H1 (cell line): Measurements from ENCODE around the gene ANKRD27. TPM values are rescaled to one million over a fixed set of nuclear protein-coding genes. Genes with fewer than 3 reads are reported as not detected.

ENCODE experiments used
- CTCF ChIA-PET: fragments of 300-600 bp; sonication (Branson Sonifier 250); formaldehyde crosslinking; loops from one replicate; lab custom pipeline; 2021; ENCODE audit not compliant: partially characterized antibody; lab: Charles Lee
- POLR2A ChIA-PET: fragments of 300-600 bp; sonication (Branson Sonifier 250); formaldehyde crosslinking; loops from one replicate; lab custom pipeline; 2021; ENCODE audit warnings: inconsistent platforms; ENCODE audit not compliant: partially characterized antibody; lab: Charles Lee
- DNase-seq, 2 experiments: peaks; one replicate each; pipeline versions ENCODE4 v3.0.0 to v3.0.0-alpha.2; 2010 to 2022; ENCODE audit warnings: low spot score in 2 of 2, low read depth in 1 of 2, mixed read lengths in 1 of 2
- FAIRE-seq: peaks from 2 replicates; lab custom pipeline; 2011; peaks lifted over from hg19 to GRCh38; lab: Jason Lieb, UNC
- H2AFZ ChIP-seq: 2 replicates; pipeline ENCODE4 v1.8.1; 2012; ENCODE audit warnings: low read length, inconsistent platforms
- H2AK5ac ChIP-seq: 2 replicates; pipeline ENCODE4 v1.6.1; 2013; ENCODE audit warnings: low read depth, low read length
- H2BK120ac ChIP-seq: replicated peaks from 2 replicates; pipeline ENCODE3; 2013; ENCODE audit warnings: low read depth, low read length, inconsistent platforms
- H2BK12ac ChIP-seq: 2 replicates; pipeline ENCODE4 v1.6.1; 2013; ENCODE audit warnings: low read depth, low read length
- H2BK15ac ChIP-seq: 2 replicates; pipeline ENCODE4 v1.6.1; 2013; ENCODE audit warnings: low read length
- H2BK20ac ChIP-seq: 2 replicates; pipeline ENCODE4 v1.6.1; 2013; ENCODE audit warnings: low read length
- H2BK5ac ChIP-seq: 2 replicates; pipeline ENCODE4 v1.6.1; 2013; ENCODE audit warnings: low read depth, low read length
- H3K14ac ChIP-seq: 2 replicates; pipeline ENCODE4 v1.6.1; 2013; ENCODE audit warnings: inconsistent platforms; ENCODE audit not compliant: insufficient read length
- H3K18ac ChIP-seq: 2 replicates; pipeline ENCODE4 v1.6.1; 2013; ENCODE audit warnings: low read length; ENCODE audit errors: extremely low read depth
- H3K23ac ChIP-seq: 2 replicates; pipeline ENCODE4 v1.6.1; 2013; ENCODE audit warnings: inconsistent platforms; ENCODE audit not compliant: insufficient read length
- H3K23me2 ChIP-seq: 2 replicates; pipeline ENCODE4 v1.6.1; 2013; ENCODE audit warnings: low read depth, low read length
- H3K27ac ChIP-seq: 2 replicates; pipeline ENCODE4 v1.6.1; 2011; ENCODE audit warnings: low read depth, low read length, inconsistent platforms
- H3K27me3 ChIP-seq, 4 experiments: replicated peaks in 1 of 4; 1 replicate in 1 of 4; 2 replicates in 3 of 4; pipeline versions ENCODE4 v1.6.1 to v1.8.1; 2011 to 2013; ENCODE audit warnings: low read length in 3 of 4, mild to moderate bottlenecking in 3 of 4, inconsistent platforms in 2 of 4, mixed read lengths in 2 of 4, moderate library complexity in 1 of 4; ENCODE audit not compliant: control insufficient read depth in 3 of 4, insufficient read depth in 3 of 4; ENCODE audit errors: extremely low read depth in 1 of 4
- H3K36me3 ChIP-seq, 4 experiments: 2 replicates each; pipeline versions ENCODE4 v1.6.1 to v1.8.1; 2011 to 2013; ENCODE audit warnings: mild to moderate bottlenecking in 4 of 4, low read length in 3 of 4, moderate library complexity in 2 of 4, control low read depth in 1 of 4, inconsistent platforms in 1 of 4; ENCODE audit not compliant: insufficient read depth in 4 of 4, control insufficient read depth in 2 of 4
- H3K4ac ChIP-seq: replicated peaks from 2 replicates; pipeline ENCODE3; 2013; ENCODE audit warnings: low read length, low read depth, mixed read lengths, inconsistent platforms; ENCODE audit not compliant: insufficient read length
- H3K4me1 ChIP-seq, 4 experiments: replicated peaks in 1 of 4; 1 replicate in 1 of 4; 2 replicates in 3 of 4; pipeline versions ENCODE4 v1.6.1 to v1.8.1; 2011 to 2013; ENCODE audit warnings: low read length in 3 of 4, inconsistent platforms in 2 of 4, mixed read lengths in 1 of 4; ENCODE audit not compliant: insufficient read depth in 4 of 4, control insufficient read depth in 3 of 4
- H3K4me2 ChIP-seq, 2 experiments: 2 replicates each; pipeline versions ENCODE4 v1.6.1 to v1.8.1; 2011 to 2013; ENCODE audit warnings: low read depth in 2 of 2, low read length in 2 of 2, control low read depth in 1 of 2, inconsistent platforms in 1 of 2, mild to moderate bottlenecking in 1 of 2; ENCODE audit not compliant: insufficient read depth in 1 of 2
- H3K4me3 ChIP-seq, 4 experiments: fragments of 200-600, 300-600 bp in 1 of 4; sonication (generic), shearing (Covaris generic), sonication (Bioruptor Twin) in 1 of 4; 2 replicates each; pipeline versions ENCODE4 v1.5.1 to v1.8.1; 2011 to 2016; ENCODE audit warnings: low read length in 4 of 4, low read depth in 3 of 4, control low read depth in 2 of 4, inconsistent platforms in 2 of 4, mild to moderate bottlenecking in 2 of 4, mixed read lengths in 1 of 4, moderate library complexity in 1 of 4; ENCODE audit not compliant: insufficient read depth in 2 of 4; ENCODE audit errors: extremely low read depth in 1 of 4
- H3K56ac ChIP-seq: replicated peaks from 2 replicates; pipeline ENCODE3; 2013; ENCODE audit warnings: low read depth, mild to moderate bottlenecking, mixed read lengths, low read length, inconsistent platforms; ENCODE audit not compliant: insufficient read length
- H3K79me1 ChIP-seq: 2 replicates; pipeline ENCODE4 v1.6.1; 2013; ENCODE audit warnings: low read depth, low read length, control low read depth
- H3K79me2 ChIP-seq, 2 experiments: 2 replicates each; pipeline versions ENCODE4 v1.6.1 to v1.8.1; 2012 to 2013; ENCODE audit warnings: low read length in 2 of 2, mild to moderate bottlenecking in 2 of 2, inconsistent platforms in 1 of 2; ENCODE audit not compliant: insufficient read depth in 2 of 2, control insufficient read depth in 1 of 2
- H3K9ac ChIP-seq, 4 experiments: replicated peaks in 1 of 4; 1 replicate in 1 of 4; 2 replicates in 3 of 4; pipeline versions ENCODE4 v1.6.1 to v1.8.1; 2011 to 2013; ENCODE audit warnings: low read depth in 3 of 4, low read length in 3 of 4, control low read depth in 2 of 4, mild to moderate bottlenecking in 2 of 4, moderate library complexity in 2 of 4, inconsistent platforms in 1 of 4; ENCODE audit errors: extremely low read depth in 1 of 4
- H3K9me3 ChIP-seq, 2 experiments: 2 replicates each; pipeline versions ENCODE4 v1.6.1 to v1.8.1; 2012 to 2013; ENCODE audit warnings: mild to moderate bottlenecking in 2 of 2, moderate library complexity in 2 of 2, control low read depth in 1 of 2, inconsistent platforms in 1 of 2, low read depth in 1 of 2, low read length in 1 of 2, mixed read lengths in 1 of 2; ENCODE audit not compliant: insufficient read depth in 2 of 2
- H4K20me1 ChIP-seq, 2 experiments: replicated peaks in 1 of 2; 2 replicates each; pipeline versions ENCODE3 to v1.8.1; 2011 to 2013; ENCODE audit warnings: inconsistent platforms in 2 of 2, low read length in 2 of 2, mild to moderate bottlenecking in 1 of 2; ENCODE audit not compliant: insufficient read depth in 2 of 2, control insufficient read depth in 1 of 2
- H4K5ac ChIP-seq: 2 replicates; pipeline ENCODE4 v1.6.1; 2013; ENCODE audit warnings: low read length, low read depth, mixed read lengths, inconsistent platforms; ENCODE audit not compliant: insufficient read length
- H4K8ac ChIP-seq: 2 replicates; pipeline ENCODE4 v1.8.0; 2013; ENCODE audit warnings: mild to moderate bottlenecking, moderate library complexity, low read length, inconsistent platforms; ENCODE audit not compliant: insufficient read depth; ENCODE audit errors: extremely low read depth
- H4K91ac ChIP-seq: replicated peaks from 2 replicates; pipeline ENCODE3; 2013; ENCODE audit warnings: low read length, mixed read lengths, inconsistent platforms; ENCODE audit not compliant: insufficient read length
- ATF3 ChIP-seq: IDR thresholded peaks from 2 replicates; pipeline ENCODE4 v1.6.1; 2011; ENCODE audit warnings: low read depth, mild to moderate bottlenecking, low read length; ENCODE audit not compliant: insufficient read depth
- BRCA1 ChIP-seq: IDR thresholded peaks from 2 replicates; pipeline ENCODE4 v1.6.1; 2012; ENCODE audit warnings: low read depth, low read length, improper control_type of control experiment
- FOSL1 ChIP-seq: IDR thresholded peaks from 2 replicates; pipeline ENCODE4 v1.6.1; 2011; ENCODE audit warnings: mild to moderate bottlenecking, low read depth, low read length, moderate library complexity; ENCODE audit not compliant: insufficient read depth
- JUND ChIP-seq: IDR thresholded peaks from 2 replicates; pipeline ENCODE4 v1.6.1; 2011; ENCODE audit warnings: mild to moderate bottlenecking, improper control_type of control experiment, low read length
- KDM1A ChIP-seq: fragments of 200-600, 300-600 bp; sonication (generic); IDR thresholded peaks from 2 replicates; pipeline ENCODE4 v1.7.1; 2016; ENCODE audit warnings: mild to moderate bottlenecking, low read length, borderline replicate concordance
- KDM5A ChIP-seq: fragments of 200-600 bp; IDR thresholded peaks from 2 replicates; pipeline ENCODE4 v1.7.1; 2012; ENCODE audit warnings: mild to moderate bottlenecking, low read length, inconsistent platforms, mixed read lengths
- SIN3A ChIP-seq, 2 experiments: IDR thresholded peaks in 1 of 2; conservative IDR thresholded peaks in 1 of 2; 2 replicates each; pipeline ENCODE4 v1.6.1; 2011 to 2012; ENCODE audit warnings: low read length in 2 of 2, improper control_type of control experiment in 1 of 2, low read depth in 1 of 2, mild to moderate bottlenecking in 1 of 2
- WGBS, 2 experiments: shearing (Covaris generic) in 1 of 2; methylation state at CpG; one replicate each; pipeline versions ENCODE4 v1.1.6 to v1.1.7; 2013 to 2015; ENCODE audit warnings: low lambda C conversion rate in 2 of 2, mixed read lengths in 2 of 2, inconsistent platforms in 1 of 2, low coverage in 1 of 2, missing lambda C conversion rate in 1 of 2; ENCODE audit not compliant: insufficient replicate concordance in 2 of 2, insufficient coverage in 1 of 2, insufficient read length in 1 of 2; ENCODE audit errors: extremely low coverage in 1 of 2, missing lambda C conversion rate in 1 of 2; 5-methylcytosine and 5-hydroxymethylcytosine counted together
- polyA plus RNA-seq, 7 experiments: library from polyadenylated mRNA; depleted of rRNA in 3 of 7; stranded (reverse) in 5 of 7; unstranded in 2 of 7; fragments of >200 nt in 5 of 7; fragments of 200-250 nt in 2 of 7; gene quantifications; 1 replicate in 5 of 7; 2 replicates in 1 of 7; 4 replicates in 1 of 7; pipeline versions ENCODE4 v1.2.1 to v1.2.3, GENCODE V29; 2011 to 2013; ENCODE audit warnings: missing spikeins in 2 of 7, mixed read lengths in 2 of 7
- total RNA-seq: library from RNA; stranded (reverse); fragmentation: NEBNext Ultra II Directional; extraction: Animal tissue kit (Norgen Biotek cat#: 25700); gene quantifications from 2 replicates; pipeline ENCODE4 v1.2.1, GENCODE V29; 2021

The ANKRD27 gene
- total and polyA plus RNA-seq, 2 of the 8 experiments (the other 6 are each of a cell fraction or from before 2014, with no cell fraction given): 27.9 to 55.7 TPM

GRCh38 chr19:32619051-32619685, 55.8 kb downstream of the ANKRD27 start:
- Histone ChIP-seq H4K91ac (no peak overlapping the region), H3K79me2 (no peaks in the 10 kb centered on the region), H3K36me3 (peaks cover 11 to 56% (median 40%) of the 10 kb centered on the region in 4 experiments), H3K9ac (no peak overlapping the region), H4K20me1 (peaks cover 0 to 5% of the 10 kb centered on the region in 2 experiments), H3K27me3 (no peaks in the 10 kb centered on the region), H3K18ac (no peak overlapping the region), H4K5ac (no peak overlapping the region), H3K4ac (no peak overlapping the region), H2BK12ac (no peak overlapping the region), H2AFZ (no peak overlapping the region), H3K79me1 (no peaks in the 10 kb centered on the region; the same call in 1 of the 2 replicates), H2BK120ac (no peak overlapping the region), H3K4me3 (no peak overlapping the region), H3K9me3 (no peaks in the 10 kb centered on the region), H3K56ac (no peak overlapping the region), H3K4me1 (no peaks in the 10 kb centered on the region), H3K4me2 (no peak overlapping the region), H2BK5ac (no peak overlapping the region), H2AK5ac (no peak overlapping the region), H2BK20ac (no peak overlapping the region), H4K8ac (no peak overlapping the region), H3K23ac (no peak overlapping the region), H3K23me2 (no peaks in the 10 kb centered on the region), H3K27ac (no peak overlapping the region), H2BK15ac (no peak overlapping the region), H3K14ac (no peak overlapping the region)
- DNase-seq: no peak
- FAIRE-seq: no peak
- WGBS, 2 experiments: 88% methylated on average over 19 of the region's 23 CpGs; no CpG with 5 or more reads in 1 of the 2 experiments
- POLR2A ChIA-PET: no interaction called here
- CTCF ChIA-PET: interaction anchor here (1.4 kb wide), 2 partner anchors 11 to 36 kb away, joined by 3 read pairs; no protein-coding TSS in a partner anchor
- no peak for TF ChIP-seq SIN3A (conservative IDR thresholded peaks at IDR 0.05 in 1 of 2, IDR thresholded peaks at IDR 0.05 in 1 of 2; ENCODE audit: low read depth in 1 of 2, low read length in 2 of 2)
- no peak for TF ChIP-seq KDM5A
- no peak for TF ChIP-seq FOSL1
- TF ChIP-seq BRCA1: no peak
- TF ChIP-seq JUND: no peak
- no peak for TF ChIP-seq KDM1A
- TF ChIP-seq ATF3: no peak
